ENCODE data around the gene PSMG2. TPM values are rescaled to one million over a fixed set of nuclear protein-coding genes. Genes with fewer than 3 reads are reported as not detected.

PSMG2 gene
- polyA plus RNA-seq, 3 donors: 37.1 to 143 (median 118) TPM

- no peak overlapping the region for H3K9ac ChIP-seq (ENCODE audit: insufficient read depth, low read length, poor library complexity, severe bottlenecking)
- H3K27ac Mint-ChIP-seq: no peak overlapping the region
- no peak overlapping the region for H3K27ac ChIP-seq (ENCODE audit: low read depth in 1 of 2, low read length in 2 of 2)
- no peaks in the 10 kb centered on the region for H3K36me3 Mint-ChIP-seq
- no peak overlapping the region for H3K4me3 Mint-ChIP-seq
- intact Hi-C loops (cut with micrococcal nuclease): no loop called here
- no peaks in the 10 kb centered on the region for H3K27me3 Mint-ChIP-seq (ENCODE audit: low read depth in 3 of 3)
- no peaks in the 10 kb centered on the region for H3K9me3 ChIP-seq (replicated peaks in 1 of 2; ENCODE audit: control insufficient read depth in 1 of 2, insufficient read depth in 1 of 2, low read length in 2 of 2)
- H3K4me3 ChIP-seq (replicated peaks in 1 of 3; ENCODE audit: low read depth in 2 of 3, low read length in 3 of 3): no peak overlapping the region
- H3K79me2 ChIP-seq (ENCODE audit: insufficient read depth, low read length): no peaks in the 10 kb centered on the region
- H3K4me1 Mint-ChIP-seq: no peaks in the 10 kb centered on the region
- H3K4me1 ChIP-seq (ENCODE audit: control insufficient read depth in 1 of 2, insufficient read depth in 2 of 2, low read length in 2 of 2): no peaks in the 10 kb centered on the region
- H3K9me3 Mint-ChIP-seq: no peaks in the 10 kb centered on the region
- 88% methylated on average over 15 of the region's 19 CpGs for WGBS (ENCODE audit: insufficient coverage)
- no peaks in the 10 kb centered on the region for H3K27me3 ChIP-seq (ENCODE audit: control insufficient read depth in 2 of 2, insufficient read depth in 2 of 2, low read length in 2 of 2)
- no peak overlapping the region for H3K4me2 ChIP-seq (replicated peaks; ENCODE audit: extremely low read depth, low read length, poor library complexity, severe bottlenecking)
- H2AFZ ChIP-seq (ENCODE audit: insufficient read depth, low read depth, low read length, poor library complexity, severe bottlenecking): no peak overlapping the region
- TF ChIP-seq, protein P1, sequence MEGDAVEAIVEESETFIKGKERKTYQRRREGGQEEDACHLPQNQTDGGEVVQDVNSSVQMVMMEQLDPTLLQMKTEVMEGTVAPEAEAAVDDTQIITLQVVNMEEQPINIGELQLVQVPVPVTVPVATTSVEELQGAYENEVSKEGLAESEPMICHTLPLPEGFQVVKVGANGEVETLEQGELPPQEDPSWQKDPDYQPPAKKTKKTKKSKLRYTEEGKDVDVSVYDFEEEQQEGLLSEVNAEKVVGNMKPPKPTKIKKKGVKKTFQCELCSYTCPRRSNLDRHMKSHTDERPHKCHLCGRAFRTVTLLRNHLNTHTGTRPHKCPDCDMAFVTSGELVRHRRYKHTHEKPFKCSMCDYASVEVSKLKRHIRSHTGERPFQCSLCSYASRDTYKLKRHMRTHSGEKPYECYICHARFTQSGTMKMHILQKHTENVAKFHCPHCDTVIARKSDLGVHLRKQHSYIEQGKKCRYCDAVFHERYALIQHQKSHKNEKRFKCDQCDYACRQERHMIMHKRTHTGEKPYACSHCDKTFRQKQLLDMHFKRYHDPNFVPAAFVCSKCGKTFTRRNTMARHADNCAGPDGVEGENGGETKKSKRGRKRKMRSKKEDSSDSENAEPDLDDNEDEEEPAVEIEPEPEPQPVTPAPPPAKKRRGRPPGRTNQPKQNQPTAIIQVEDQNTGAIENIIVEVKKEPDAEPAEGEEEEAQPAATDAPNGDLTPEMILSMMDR (IDR thresholded peaks at IDR 0.05): no peak
- no peaks in the 10 kb centered on the region for H3K36me3 ChIP-seq (replicated peaks in 1 of 2; ENCODE audit: control insufficient read depth in 1 of 2, insufficient read depth in 2 of 2, low read length in 2 of 2)
- DNase-seq: no peak
- H4K20me1 ChIP-seq (ENCODE audit: insufficient read depth, low read length): no peaks in the 10 kb centered on the region
Measured at GRCh38 chr18:12737243-12737902, 34.5 kb downstream of the PSMG2 start.

- Mint-ChIP-seq H3K4me3 (no peak overlapping the region), H3K4me1 (no peaks in the 10 kb centered on the region), H3K9me3 (no peaks in the 10 kb centered on the region), H3K27ac (no peak overlapping the region), H3K36me3 (no peaks in the 10 kb centered on the region), H3K27me3 (ENCODE audit: low read depth in 3 of 3) (peaks cover 0 to 1% (median 0%) of the 10 kb centered on the region in 3 donors)
- intact Hi-C loops (cut with micrococcal nuclease): loop anchor here (5.0 kb wide), 2 partner anchors 156 to 191 kb away; no protein-coding TSS in a partner anchor
- WGBS (ENCODE audit: insufficient coverage): 64% methylated on average over 2 of the region's 6 CpGs
- Histone ChIP-seq H3K4me1 (ENCODE audit: control insufficient read depth in 1 of 2, insufficient read depth in 2 of 2, low read length in 2 of 2) (no peaks in the 10 kb centered on the region), H3K79me2 (ENCODE audit: insufficient read depth, low read length) (no peaks in the 10 kb centered on the region), H3K9me3 (replicated peaks in 1 of 2; ENCODE audit: control insufficient read depth in 1 of 2, insufficient read depth in 1 of 2, low read length in 2 of 2) (no peaks in the 10 kb centered on the region), H3K9ac (ENCODE audit: insufficient read depth, low read length, poor library complexity, severe bottlenecking) (no peak overlapping the region), H3K4me2 (replicated peaks; ENCODE audit: extremely low read depth, low read length, poor library complexity, severe bottlenecking) (no peak overlapping the region), H3K4me3 (replicated peaks in 1 of 3; ENCODE audit: low read depth in 2 of 3, low read length in 3 of 3) (no peak overlapping the region), H4K20me1 (ENCODE audit: insufficient read depth, low read length) (no peaks in the 10 kb centered on the region), H3K36me3 (replicated peaks in 1 of 2; ENCODE audit: control insufficient read depth in 1 of 2, insufficient read depth in 2 of 2, low read length in 2 of 2) (no peaks in the 10 kb centered on the region), H3K27me3 (ENCODE audit: control insufficient read depth in 2 of 2, insufficient read depth in 2 of 2, low read length in 2 of 2) (no peaks in the 10 kb centered on the region), H2AFZ (ENCODE audit: insufficient read depth, low read depth, low read length, poor library complexity, severe bottlenecking) (no peak overlapping the region), H3K27ac (ENCODE audit: low read depth in 1 of 2, low read length in 2 of 2) (no peak overlapping the region)
- TF ChIP-seq, protein P1 (IDR thresholded peaks at IDR 0.05): no peak
- no peak for DNase-seq
Measured at GRCh38 chr18:12741351-12741750, 38.5 kb downstream of the PSMG2 start.
